ENCODE measurements around the gene HOXB9. TPM values are rescaled to one million over a fixed set of nuclear protein-coding genes. Genes with fewer than 3 reads are reported as not detected.

Gene HOXB9
- total RNA-seq, 1 experiment from 2014 or later = 1.4 TPM

DNA sequence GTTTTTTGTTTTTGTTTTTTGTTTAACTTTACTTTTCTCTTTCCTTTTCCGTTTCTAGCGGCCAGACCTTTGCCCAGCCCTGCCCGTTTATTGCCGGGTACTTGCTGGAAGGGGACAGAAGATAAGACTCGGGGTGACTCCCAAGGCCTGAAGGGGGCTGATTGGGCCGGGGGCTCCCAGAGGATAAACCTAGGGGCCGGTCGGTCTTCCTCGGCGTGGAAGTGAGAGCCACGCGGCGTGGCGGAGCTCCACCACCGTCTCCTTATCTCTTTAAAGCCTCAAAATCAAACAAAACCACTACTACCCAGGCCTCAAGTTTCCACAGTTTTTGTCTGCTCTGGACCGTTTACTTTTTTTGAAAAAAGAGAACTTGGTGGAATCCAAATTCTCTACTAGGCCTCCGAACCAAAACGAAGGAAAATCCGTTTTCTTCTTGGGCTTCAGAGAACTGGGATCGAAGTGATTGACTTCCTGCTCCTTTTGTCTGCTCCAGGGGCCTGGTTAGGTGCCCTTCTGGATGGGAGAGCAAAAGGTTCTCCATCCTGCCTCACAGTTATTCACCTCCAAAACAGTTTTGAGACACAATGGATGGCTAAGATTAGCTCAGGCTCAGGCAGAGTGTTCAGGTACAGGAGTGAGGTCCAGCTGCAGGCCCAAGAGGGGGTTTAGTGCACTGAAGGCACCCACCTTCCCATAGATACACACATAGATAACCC, 8.5 kb upstream of the HOXB9 start:
- CTCF ChIA-PET = interaction anchor here (0.6 to 0.7 kb wide), 3 partner anchors 27 to 451 kb away, joined by 3 read pairs; no protein-coding TSS in a partner anchor

DNA sequence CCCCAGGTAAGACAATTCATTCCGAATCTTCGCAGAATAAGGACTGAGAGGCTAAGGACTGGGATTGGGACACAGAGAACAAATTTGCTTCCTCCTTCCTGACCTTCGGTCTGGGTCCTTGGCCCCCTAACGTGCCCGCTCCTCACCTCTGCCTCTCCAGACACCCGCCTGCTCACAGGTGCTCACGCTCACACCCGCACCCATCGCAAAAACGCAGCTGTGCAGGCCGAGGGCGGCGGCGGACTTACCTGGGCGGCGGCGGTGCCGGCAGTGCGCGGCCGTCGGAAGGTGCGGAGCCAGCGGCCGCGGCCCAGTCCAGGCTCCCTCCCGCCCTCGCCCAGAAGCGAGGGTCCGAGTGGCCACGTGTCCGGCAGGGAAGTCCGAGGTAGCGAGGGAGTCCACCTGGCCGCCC, 7.1 kb upstream of the HOXB9 start:
- peaks cover 6% of the 10 kb centered on the region for H3K4me1 Mint-ChIP-seq (ENCODE audit: insufficient read depth, unreplicated experiment)
- DNase-seq (ENCODE audit: unreplicated experiment) = no peak
- no peak for TF ChIP-seq CTCF (IDR thresholded peaks at IDR 0.05; ENCODE audit: unreplicated experiment)
- H3K27ac Mint-ChIP-seq (ENCODE audit: low read depth, unreplicated experiment) = no peak overlapping the region
- H3K27me3 Mint-ChIP-seq (ENCODE audit: insufficient read depth, unreplicated experiment) = peaks cover 92% of the 10 kb centered on the region
- BruUV-seq (replicated peaks) = no TSS peak
- POLR2A ChIA-PET = no interaction called here
- intact Hi-C loops (cut with micrococcal nuclease) = no loop called here
- no peaks in the 10 kb centered on the region for H3K36me3 Mint-ChIP-seq (ENCODE audit: insufficient read depth, unreplicated experiment)
- H3K9me3 Mint-ChIP-seq (ENCODE audit: unreplicated experiment) = no peaks in the 10 kb centered on the region
- no peak overlapping the region for H3K4me3 Mint-ChIP-seq (ENCODE audit: unreplicated experiment)
- CTCF ChIA-PET = interaction anchor here (0.8 kb wide), 1 partner anchor 370 kb away, joined by 3 read pairs; no protein-coding TSS in a partner anchor

More for the DNA sequence above, 8.5 kb upstream of the HOXB9 start:
- Mint-ChIP-seq H3K36me3 (ENCODE audit: insufficient read depth, unreplicated experiment) (no peaks in the 10 kb centered on the region), H3K4me1 (ENCODE audit: insufficient read depth, unreplicated experiment) (peaks cover 8% of the 10 kb centered on the region), H3K27me3 (ENCODE audit: insufficient read depth, unreplicated experiment) (peaks cover 90% of the 10 kb centered on the region), H3K9me3 (ENCODE audit: unreplicated experiment) (no peaks in the 10 kb centered on the region), H3K27ac (ENCODE audit: low read depth, unreplicated experiment) (no peak overlapping the region), H3K4me3 (ENCODE audit: unreplicated experiment) (no peak overlapping the region)
- intact Hi-C loops (cut with micrococcal nuclease) = no loop called here
- BruUV-seq (replicated peaks) = no TSS peak
- POLR2A ChIA-PET = interaction anchor here (0.7 to 1.1 kb wide), 2 partner anchors 258 to 1043 kb away, joined by 3 to 4 read pairs; partner anchors contain the start of gene ATP5MC1
- no peak for DNase-seq (ENCODE audit: unreplicated experiment)
- no peak for TF ChIP-seq CTCF (IDR thresholded peaks at IDR 0.05; ENCODE audit: unreplicated experiment)

GRCh38 chr17:48632579-48633265, 6.6 kb upstream of the HOXB9 start:
- TF ChIP-seq CTCF (IDR thresholded peaks at IDR 0.05; ENCODE audit: unreplicated experiment) = no peak
- DNase-seq (ENCODE audit: unreplicated experiment) = no peak
- peaks cover under 1% of the 10 kb centered on the region for H3K4me1 Mint-ChIP-seq (ENCODE audit: insufficient read depth, unreplicated experiment)
- no peak overlapping the region for H3K27ac Mint-ChIP-seq (ENCODE audit: low read depth, unreplicated experiment)
- H3K36me3 Mint-ChIP-seq (ENCODE audit: insufficient read depth, unreplicated experiment) = no peaks in the 10 kb centered on the region
- CTCF ChIA-PET = interaction anchor here (0.5 to 1.5 kb wide), 6 partner anchors 14 to 369 kb away, joined by 3 to 7 read pairs (median 4); no protein-coding TSS in a partner anchor
- no peaks in the 10 kb centered on the region for H3K9me3 Mint-ChIP-seq (ENCODE audit: unreplicated experiment)
- peaks cover 92% of the 10 kb centered on the region for H3K27me3 Mint-ChIP-seq (ENCODE audit: insufficient read depth, unreplicated experiment)
- no peak overlapping the region for H3K4me3 Mint-ChIP-seq (ENCODE audit: unreplicated experiment)
- no TSS peak for BruUV-seq (replicated peaks)
- intact Hi-C loops (cut with micrococcal nuclease) = no loop called here
- POLR2A ChIA-PET = no interaction called here

Data from MCF 10A (cell line).